ENCODE measurements around the gene SH3TC2.

SH3TC2 gene

DNA sequence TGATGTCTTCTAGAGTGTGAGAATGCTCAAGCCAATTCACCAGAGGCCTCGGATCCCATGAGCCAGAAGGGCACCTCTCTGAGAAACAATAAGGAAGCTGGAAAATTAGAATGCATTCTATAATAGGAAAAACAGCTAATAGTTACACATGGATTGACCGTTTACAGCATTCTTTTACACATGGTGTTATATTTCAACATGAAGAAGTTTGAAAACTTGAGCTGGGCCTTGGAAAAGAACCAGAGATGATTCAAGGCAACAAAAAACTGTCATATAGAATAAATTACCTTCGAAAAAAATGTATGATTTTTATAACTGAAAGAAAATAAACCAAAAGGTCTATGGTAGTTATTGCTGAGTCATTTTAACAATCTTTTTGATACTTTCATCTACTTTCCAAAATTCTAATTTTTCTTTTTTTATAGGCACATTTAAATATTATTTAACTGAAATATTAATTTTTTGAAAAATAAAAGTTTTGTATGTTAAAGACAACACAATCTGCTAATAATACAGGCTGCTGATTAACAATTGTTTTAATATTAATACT lies 6.2 kb downstream of the SH3TC2 start:
- DNase-seq, result no peak

DNA sequence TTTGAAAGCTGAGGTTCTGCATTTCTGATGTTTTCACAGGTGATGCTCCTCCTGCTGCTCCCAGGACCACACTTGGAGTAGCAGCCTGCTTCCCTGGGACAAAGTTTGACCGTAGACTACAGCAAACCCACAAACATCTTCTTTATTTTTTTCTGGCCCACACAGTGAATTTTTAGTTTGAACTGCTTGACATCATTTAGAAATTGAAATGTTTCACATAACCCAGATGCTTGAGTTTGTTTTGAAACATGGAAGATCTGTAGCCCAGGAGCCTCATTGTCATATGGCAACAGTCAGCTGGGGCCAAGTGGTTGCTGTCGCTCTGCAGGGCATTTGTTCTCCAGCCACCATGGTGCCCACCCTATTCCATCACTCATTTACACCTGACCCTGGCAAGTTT lies 8.4 kb downstream of the SH3TC2 start:
- no peak for DNase-seq

DNA sequence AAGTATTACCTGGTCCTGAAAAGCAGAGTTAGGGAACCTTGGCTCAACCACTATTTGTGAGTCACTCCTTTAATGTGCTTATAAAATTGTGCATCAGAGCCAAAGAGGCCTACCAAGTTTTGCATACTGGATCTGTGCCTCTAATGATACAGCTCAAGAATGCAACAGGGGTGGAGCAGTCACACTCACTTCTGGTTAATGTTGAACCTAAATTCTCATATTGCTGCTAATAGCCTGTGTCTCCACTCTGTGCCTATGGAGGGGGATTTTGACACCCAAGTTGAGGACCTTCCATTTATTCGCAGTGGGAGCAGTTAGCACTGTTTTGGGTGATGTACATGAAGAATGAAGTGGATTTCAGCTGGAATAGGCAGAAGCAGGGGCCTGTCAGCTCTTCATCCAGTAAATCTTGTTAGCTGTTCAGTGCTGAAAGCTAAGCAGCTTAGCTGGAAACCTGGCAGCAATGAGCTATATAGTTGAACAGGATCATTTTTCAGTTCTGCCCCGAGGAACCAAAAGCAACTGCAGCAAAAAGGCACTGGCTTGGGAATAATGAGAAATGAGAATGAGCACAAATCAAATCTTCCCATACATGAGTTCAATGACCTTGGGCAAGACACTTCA lies 9.7 kb downstream of the SH3TC2 start:
- no peak for DNase-seq

DNA sequence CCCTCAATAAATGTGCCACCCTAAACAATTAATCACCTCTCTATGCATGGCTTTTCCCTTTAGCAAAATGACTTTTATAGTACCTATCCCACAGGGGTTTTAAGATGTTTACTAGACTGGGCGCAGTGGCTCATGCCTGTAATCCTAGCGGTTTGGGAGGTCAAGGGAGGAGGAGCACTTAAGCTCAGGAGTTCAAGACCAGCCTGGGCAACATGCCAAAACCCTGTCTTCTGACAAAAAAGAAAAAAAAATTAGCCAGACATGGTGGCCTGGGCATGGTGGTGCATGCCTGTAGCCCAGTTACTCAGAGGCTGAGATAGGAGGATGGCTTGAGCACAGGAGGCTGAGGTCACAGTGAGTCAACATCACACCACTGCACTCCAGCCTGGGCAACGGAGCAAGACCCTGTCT lies 13.5 kb downstream of the SH3TC2 start:
- DNase-seq, result no peak

DNA sequence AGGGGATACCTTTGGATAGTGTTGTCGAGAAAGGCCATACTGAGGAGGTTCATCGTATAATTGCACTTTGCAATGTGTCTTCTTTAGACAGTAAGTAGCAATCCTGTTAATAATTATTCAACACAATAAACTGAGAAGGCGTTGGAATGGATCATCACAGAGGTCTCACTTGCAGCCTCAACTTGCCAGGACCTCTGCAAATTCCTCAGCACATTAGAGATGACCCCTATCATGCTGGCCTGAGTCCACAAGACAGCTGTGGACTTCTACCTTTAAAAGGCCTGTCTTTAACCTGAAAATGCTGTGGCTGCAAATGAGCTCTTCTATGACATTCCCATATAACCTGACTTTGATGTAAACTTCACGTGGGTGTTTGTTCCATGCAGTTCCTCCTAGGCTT lies 14.1 kb downstream of the SH3TC2 start:
- DNase-seq, result no peak

DNA sequence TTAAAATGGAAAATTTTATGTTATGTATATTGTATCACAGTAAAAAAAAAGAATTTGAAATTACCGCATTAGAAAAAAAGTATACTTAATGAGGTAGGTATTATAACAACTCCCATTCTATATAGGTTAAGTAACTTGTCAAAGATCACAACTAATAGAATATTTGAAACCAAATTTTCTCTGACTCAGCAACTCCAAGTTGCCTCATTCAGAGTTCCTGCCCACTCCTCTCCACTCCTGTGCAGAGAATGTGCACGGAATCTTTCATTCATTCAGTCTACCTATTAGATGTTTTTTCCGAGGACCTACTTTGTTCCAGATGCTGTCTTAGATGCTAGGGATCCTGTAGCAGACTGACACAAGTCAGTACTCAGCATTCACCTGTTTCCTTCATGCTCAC lies 15.4 kb downstream of the SH3TC2 start:
- DNase-seq, result no peak

DNA sequence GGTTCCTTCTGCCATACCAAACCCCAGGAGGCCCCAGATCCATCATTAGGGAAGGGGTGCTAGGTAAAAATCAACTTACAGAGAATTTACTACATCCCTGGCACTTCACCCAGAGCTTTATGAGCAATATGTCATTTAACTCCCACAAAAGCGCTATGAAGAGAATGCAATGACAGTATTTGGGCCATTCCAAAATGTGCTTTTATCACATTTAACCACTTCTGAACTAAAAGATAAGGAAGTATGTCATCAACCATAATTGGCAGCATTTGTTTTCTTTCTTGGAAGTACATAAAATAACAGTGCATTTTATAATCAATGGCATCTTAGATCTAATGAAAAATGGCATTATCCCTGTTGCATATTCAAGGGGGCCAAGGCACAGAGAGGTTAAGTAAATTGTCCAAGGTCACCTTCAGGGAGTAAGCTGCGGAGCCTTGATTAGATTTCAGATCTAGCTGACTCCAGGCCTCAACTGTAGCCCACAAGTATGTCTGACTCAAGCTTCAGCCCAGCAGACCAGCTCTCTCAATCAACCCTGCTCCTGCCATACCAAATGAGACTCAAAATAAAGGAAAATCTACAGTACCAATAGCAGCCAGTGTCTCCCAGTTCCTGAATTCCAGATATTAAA lies 16.5 kb downstream of the SH3TC2 start:
- no peak for DNase-seq

DNA sequence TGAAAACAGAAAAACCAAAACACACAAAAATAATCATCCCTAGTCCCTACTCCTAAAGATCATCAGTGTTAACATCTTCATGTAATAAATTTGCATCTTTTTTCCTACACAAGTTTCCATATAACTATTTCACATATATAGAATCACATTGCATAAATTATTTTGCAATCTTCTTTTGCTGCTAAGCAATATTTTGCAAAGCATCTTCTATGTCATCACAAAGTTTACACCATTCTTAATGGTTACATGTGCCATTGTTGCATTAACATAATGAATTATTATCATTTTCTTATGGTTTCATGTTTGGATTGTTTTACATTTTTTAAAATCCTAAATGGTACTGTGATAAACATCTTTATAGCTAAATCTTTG lies 17.8 kb downstream of the SH3TC2 start:
- no peak for DNase-seq

DNA sequence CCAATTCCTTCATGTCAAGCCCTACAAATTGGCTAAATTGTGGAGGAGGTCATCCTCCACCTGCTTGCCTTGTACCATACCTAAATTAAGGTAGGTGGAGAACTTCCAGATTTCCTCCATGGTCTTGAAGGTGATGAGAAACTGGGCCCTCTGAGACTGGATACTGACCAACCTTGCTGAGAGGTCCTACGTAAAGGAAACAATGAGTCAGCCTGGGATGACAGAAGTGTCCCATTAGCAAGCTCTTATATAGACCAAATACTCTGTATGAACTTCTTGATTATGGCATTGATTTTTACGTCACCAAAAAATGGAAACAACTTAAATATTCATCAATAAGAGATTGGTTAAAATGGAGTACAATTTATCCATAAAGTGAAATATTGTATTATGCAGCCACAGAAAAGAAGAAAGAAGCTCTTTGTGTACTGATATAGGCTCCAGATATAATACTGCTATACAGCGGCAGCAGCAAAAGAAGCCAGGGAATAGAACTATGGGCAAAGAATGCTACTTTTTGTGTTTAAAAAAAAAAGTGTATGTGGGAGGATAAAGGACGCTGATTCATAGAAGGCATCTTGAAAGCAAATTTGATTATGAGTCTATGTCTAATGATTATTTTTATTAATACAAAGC lies 18.3 kb downstream of the SH3TC2 start:
- DNase-seq, result no peak

DNA sequence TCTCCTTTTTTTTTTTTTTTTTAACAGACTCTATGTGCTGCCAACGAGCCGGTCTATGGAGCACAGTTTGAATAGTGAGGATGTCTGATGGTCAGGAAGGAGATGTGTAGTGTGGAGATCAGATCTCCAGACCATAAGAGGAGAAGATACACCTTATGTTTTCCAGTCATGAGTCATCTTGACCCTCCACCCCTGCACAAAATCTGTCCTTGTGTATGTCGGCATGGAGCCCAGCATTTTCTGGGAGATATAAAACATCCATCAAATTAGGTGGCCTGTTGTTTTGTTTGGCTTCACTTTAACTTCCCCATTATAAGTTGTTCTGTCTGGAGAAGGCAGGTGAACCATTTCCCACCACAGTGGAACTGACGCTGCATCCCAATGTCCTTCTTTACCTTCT lies 19.2 kb downstream of the SH3TC2 start:
- DNase-seq, result no peak

DNA sequence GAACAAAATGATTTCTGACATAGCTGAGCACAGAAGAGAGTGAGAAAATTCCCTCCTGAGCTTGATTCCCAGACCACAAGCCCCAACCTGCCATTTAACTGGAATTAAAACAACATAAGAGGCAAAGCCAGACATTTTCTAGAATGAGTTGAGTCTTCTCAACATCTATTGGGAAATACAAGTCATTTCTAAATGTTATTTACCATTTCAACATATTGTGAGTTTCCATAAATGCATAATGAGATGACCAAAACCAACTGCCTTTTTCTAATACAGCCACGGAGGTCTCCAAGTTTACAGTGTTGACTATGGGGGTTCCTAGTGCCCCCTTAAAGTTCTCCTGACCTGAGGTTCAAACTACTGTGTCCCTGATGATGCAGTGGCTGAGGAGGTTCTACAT lies 20.0 kb downstream of the SH3TC2 start:
- no peak for DNase-seq

DNA sequence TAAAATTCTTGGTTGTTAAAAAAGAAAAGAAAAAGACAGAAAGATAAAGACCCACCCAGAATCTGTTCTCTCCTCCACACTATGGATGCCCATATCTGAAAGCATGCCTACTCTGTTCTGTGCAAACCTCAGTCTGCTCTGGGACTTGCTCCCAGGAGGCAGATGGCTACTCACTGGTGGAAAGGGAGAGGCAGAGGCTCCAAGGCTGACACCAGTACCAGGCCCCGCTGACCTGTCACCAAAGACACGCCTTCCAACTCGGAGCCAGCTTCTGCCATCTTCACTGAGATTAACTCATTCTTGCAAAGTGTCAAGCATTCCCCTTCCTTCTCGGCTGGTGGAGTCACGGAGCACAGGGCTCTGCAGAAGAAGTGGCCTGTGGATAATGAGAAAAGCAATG lies 21.6 kb downstream of the SH3TC2 start:
- DNase-seq, result no peak

DNA sequence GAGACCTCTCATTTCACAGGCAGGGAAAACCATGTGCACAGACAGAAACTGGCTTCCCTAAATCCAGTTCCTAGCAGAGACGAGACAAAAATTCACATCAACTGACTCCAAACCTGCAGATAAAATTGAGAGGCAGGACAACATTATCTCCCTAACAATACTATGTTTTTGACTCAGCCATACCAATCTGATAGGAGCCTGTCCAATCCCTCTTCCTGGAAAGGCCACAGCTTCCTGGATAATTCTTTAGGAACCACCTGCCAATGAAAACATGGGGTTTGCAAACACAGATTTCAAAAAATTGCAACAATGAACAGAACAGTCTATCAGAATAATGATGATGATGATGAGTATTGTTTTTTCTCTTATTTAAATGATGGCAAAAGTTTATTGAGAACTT lies 22.4 kb downstream of the SH3TC2 start:
- DNase-seq, result no peak

DNA sequence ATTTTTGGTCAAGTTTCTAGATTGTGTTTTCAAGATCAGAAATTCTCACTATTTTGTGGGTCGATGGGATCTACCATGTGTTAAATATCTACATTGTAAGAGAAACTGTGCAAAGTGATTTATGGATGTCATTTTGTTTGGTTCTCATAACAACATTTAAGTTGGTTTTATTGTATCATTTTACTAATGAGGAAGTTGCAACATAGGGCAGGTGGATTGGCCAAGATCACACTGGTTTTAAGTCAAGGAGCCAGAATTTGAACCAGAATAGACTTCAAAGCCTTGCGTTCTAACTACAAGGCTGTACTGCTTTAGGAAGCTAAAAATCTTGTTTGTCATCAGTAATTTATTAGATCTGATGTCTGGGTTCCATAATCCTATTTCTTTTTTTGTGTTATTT lies 23.4 kb downstream of the SH3TC2 start:
- no peak for DNase-seq

DNA sequence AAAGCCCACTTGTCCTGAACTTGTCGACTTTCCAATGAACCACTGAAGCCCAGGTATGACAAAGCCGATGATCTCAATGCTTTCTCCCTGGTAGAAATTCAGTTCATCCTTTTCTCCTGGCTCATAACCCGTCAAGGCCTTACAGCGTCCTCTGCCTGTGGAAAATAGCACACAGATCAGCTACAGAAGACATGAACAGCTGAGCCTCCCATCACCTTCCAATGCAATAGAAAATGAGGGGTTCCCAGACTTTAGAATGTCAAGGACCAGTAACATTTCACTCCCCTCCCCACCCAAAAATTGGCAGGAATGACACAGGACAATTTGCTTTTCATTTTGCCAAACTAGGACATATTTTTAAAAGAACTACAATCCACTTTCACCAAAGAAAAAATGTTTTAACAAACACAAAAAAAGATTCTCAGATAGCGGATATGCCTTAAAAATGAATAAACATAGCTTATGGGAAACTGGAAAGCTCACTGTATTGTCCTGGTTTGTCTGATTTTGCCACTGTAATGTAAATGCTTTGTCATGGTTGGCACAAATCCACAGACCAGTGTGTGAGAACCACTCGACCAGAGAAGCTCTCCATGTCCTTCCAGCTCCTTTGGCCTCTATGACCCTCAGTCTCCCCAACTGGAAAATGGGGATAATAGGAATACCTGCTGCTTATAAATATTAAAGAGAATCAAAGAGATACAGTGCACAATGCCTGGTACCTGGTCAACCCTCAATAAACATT lies 24.4 kb downstream of the SH3TC2 start:
- DNase-seq, result no peak

DNA sequence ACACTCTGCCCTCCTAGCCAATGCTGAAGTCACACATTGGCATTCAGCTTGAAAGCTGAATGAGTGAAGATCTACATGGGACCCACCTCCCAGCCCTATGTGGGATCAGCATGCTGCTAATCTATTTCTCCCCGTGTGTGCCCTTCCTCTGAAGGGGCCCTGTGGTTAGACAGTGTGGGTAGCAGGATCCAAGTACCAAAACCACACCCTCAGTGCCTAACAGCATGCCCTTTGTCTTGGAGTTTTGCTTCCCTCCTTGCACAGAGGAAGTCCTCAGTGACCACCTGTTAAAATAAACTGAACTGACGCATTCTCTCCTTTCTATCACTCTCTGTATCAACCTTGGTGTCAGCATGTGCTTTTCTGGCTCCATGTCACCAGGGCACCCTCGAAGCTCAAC lies 25.0 kb downstream of the SH3TC2 start:
- DNase-seq, result peak; percentile 7

DNA sequence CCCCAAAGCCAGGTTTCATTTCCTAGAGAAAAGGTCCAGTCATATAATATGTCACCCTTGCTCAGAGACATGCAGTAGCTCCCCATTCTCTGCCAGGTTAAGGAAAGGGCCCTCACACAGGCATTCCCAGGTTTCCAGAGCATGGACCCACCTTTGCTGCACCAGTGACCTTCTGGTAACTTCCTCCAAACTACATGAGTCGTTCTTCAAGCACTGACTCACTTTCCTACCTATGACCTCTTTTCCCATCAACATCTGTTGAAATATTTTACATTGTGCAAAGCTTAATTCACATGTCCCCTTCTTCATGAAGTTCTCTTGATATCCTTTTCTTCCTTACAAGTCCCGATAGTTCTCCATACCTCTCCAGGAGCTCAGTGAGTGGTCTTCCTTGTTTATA lies 25.9 kb downstream of the SH3TC2 start:
- no peak for DNase-seq

DNA sequence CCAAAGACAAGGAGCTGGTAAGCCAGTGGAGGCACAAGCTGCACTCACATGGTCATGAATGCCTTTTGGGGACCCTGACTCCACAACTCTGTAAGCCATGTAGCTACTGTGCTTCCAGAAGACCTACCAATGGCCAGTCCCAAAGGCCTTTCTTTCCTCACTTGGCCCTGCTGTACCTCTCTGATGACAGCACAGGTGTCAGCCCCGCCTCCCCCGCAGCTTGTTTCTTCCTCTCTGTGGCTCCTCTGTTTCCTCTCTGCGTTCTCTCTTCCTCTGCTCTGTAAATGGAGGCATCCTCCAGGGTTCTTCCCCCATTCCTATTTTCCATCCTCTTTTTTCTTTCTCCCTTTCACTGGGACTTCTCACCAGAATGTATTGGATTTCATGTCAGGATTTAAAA lies 26.7 kb downstream of the SH3TC2 start:
- no peak for DNase-seq

DNA sequence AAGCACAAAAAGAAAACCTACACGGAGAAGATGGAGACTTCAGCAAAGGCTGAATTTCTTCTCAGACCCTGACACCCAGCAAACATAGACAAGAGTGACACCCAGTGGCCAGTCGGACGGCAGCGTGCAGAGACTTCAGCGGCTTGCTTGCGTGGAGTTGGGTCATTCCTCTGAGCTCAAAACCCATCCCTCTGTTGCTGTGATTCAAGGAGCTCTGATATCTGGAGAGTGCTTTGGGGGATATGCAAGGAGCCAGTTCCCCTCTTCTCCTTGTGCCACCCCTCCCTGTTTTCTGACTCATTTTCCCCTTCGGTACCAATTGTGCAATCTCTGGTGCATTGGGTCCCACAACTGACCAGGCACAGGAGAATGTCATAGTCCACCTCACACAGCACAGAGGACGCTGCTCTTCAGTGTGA lies 27.5 kb downstream of the SH3TC2 start:
- DNase-seq, result peak; percentile 68

DNA sequence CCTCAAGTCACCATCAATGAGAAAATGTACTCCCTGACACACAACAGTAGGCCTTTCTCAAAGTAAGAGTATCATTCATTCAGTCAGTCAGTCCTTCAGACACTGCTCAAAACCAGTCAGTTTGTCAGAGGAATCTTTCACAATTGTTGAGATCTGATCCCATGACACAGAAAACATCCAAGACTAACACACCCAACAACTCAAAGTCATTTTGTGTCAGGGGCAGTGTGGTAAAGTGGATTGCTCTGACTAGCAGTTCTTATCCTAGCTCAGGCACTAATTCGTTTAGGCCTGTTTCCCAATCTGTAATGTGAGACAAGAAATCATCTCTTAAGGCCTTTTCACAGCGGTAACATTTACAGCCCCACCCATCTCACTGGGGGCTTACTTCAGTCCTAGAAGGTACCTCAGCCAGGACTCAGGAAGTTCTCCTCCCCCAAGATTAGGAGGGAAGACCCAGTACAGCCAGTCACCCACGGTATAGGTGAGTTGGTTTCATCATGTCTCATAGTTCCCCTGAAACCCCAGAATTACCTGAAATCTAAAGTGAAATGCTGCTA lies 31.9 kb downstream of the SH3TC2 start:
- DNase-seq, result no peak

DNA sequence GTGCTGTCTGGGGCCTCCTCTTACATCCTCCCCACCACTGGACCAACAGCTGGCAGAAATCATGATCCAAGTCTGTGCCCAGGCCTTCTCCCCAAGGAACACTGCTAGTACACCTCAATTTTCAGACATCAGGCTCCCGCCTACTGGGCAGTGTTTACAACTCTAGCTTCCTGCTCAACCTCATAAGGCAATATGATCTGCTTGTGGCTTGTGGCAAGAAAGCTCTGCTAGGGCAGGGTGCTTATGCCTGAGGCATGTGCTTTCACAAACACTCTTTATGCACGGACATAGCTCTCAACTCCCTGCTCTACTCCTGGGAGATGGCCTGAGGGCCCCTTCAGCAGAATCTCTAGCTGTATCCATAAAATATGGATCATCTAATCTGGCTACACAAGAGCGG lies 32.5 kb downstream of the SH3TC2 start:
- no peak for DNase-seq

DNA sequence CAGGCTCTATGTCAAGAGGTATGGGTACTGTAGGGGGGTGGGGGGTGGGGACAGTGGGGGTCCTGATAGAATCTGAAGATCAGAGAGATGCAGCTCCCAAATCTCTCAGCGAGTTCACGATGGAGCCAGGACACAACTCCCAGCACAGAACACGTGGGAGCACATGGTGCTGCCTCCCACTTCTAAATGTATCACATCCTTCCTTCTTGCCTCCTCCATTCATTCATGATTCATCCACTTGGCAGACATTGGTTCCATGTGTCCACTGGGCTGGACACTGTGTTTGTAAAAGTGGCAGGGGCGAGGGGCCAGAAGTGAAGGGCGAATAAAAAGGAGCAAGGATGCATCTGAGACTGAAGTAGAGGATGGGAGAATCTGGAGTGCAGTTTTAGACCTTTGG lies 33.9 kb downstream of the SH3TC2 start:
- no peak for DNase-seq

DNA sequence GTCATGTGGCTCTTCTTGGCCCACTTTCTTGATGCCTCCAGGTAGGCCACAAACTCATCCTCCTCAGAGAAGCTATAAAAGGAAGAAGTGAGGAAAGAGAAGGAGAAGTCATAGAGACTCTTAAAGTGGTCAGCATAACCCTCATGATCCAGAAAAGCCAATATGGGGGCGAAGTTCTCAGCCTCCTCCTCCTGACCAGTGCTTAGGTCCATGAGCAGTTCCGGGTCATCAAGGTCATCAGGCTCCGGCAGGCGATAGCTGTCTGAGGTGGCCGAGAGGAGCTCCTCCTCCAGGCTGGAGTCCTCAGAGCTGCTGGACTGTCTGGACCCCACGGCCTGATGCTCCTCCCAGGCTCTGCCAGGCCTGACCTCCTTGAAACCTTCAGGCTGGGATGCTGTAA lies 34.7 kb downstream of the SH3TC2 start:
- DNase-seq, result no peak

All from CD4-positive, alpha-beta T cell treated with Interleukin-17A for 1 hour (primary cell).